ENCODE measurements around the gene SGK1. TPM values are rescaled to one million over a fixed set of nuclear protein-coding genes. Genes with fewer than 3 reads are reported as not detected.

The SGK1 gene
- polyA plus RNA-seq, 1 donor (not counting 4 experiments of a cell fraction or from before 2014, with no cell fraction given), result 156 TPM

- no peak overlapping the region for H2AFZ ChIP-seq (ENCODE audit: control insufficient read depth, low read length)
- no peak overlapping the region for H3K4me3 ChIP-seq (ENCODE audit: control insufficient read depth in 2 of 3, extremely low read depth in 1 of 3, insufficient read depth in 2 of 3, low read depth in 1 of 3, low read length in 3 of 3)
- H3K27me3 ChIP-seq (ENCODE audit: control insufficient read depth, extremely low read depth, insufficient read depth, low read length), result no peaks in the 10 kb centered on the region
- no peak for FAIRE-seq
- H3K36me3 ChIP-seq (ENCODE audit: control insufficient read depth in 2 of 2, extremely low read depth in 1 of 2, insufficient read depth in 2 of 2, low read length in 2 of 2), result no peaks in the 10 kb centered on the region
- no peak overlapping the region for H3K27ac ChIP-seq (ENCODE audit: control insufficient read depth, insufficient read depth, low read length)
- H3K9me1 ChIP-seq (ENCODE audit: control insufficient read depth, extremely low read depth, insufficient read depth, low read length), result no peaks in the 10 kb centered on the region
- no peak overlapping the region for H3K9ac ChIP-seq (ENCODE audit: control insufficient read depth, extremely low read depth, insufficient read depth, low read length)
- dilution Hi-C loops (cut with MboI; ENCODE audit: extremely low pct_ligation_motif_present, low sequenced_read_pairs), result no loop called here
- TF ChIP-seq EZH2 (IDR thresholded peaks at IDR 0.05; ENCODE audit: low read length) (no peak), CTCF (optimal IDR thresholded peaks at IDR 0.05 in 1 of 3, IDR thresholded peaks at IDR 0.05 in 1 of 3, conservative IDR thresholded peaks at IDR 0.05 in 1 of 3; ENCODE audit: extremely low read depth in 1 of 3, insufficient read depth in 2 of 3, low read length in 3 of 3) (no peak)
- H3K4me2 ChIP-seq (ENCODE audit: control insufficient read depth, extremely low read depth, insufficient read depth, low read depth, low read length), result no peak overlapping the region
- H3K4me1 ChIP-seq (ENCODE audit: control insufficient read depth, extremely low read depth, insufficient read depth, low read length), result peaks cover 16% of the 10 kb centered on the region
- H4K20me1 ChIP-seq (ENCODE audit: control insufficient read depth, extremely low read depth, insufficient read depth, low read length), result no peaks in the 10 kb centered on the region
- DNase-seq (ENCODE audit: low read depth, low spot score), result no peak
- no peaks in the 10 kb centered on the region for H3K79me2 ChIP-seq (ENCODE audit: control insufficient read depth, insufficient read depth, low read length)
- no peaks in the 10 kb centered on the region for H3K9me3 ChIP-seq (ENCODE audit: control insufficient read depth, low read depth, low read length)
Observed at GRCh38 chr6:134346932-134347545, 29.1 kb upstream of the SGK1 start.

DNA sequence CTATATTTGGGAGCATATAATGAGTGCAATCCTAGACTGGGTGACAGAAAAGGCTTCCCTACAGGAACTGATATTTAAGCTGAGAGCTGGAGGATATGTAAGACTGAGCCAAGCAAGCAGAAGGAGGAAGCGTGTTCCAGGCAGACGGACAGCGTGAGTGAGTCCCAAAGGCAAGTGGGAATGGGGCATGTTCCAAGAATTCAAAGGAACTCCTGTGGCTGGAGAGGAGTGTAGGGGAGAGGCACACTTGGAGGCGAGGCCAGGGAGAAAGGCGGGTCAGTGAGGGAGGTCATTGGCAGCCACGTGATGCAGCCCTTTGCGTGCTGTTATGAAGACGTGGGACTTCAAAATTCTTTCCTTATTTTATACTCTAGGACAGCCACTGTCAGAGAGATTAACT lies 27.9 kb upstream of the SGK1 start:
- Histone ChIP-seq H3K4me2 (ENCODE audit: control insufficient read depth, extremely low read depth, insufficient read depth, low read depth, low read length) (no peak overlapping the region), H3K4me1 (ENCODE audit: control insufficient read depth, extremely low read depth, insufficient read depth, low read length) (peaks cover 16% of the 10 kb centered on the region), H3K9ac (ENCODE audit: control insufficient read depth, extremely low read depth, insufficient read depth, low read length) (no peak overlapping the region), H3K9me3 (ENCODE audit: control insufficient read depth, low read depth, low read length) (no peaks in the 10 kb centered on the region), H3K9me1 (ENCODE audit: control insufficient read depth, extremely low read depth, insufficient read depth, low read length) (no peaks in the 10 kb centered on the region), H3K36me3 (ENCODE audit: control insufficient read depth in 2 of 2, extremely low read depth in 1 of 2, insufficient read depth in 2 of 2, low read length in 2 of 2) (no peaks in the 10 kb centered on the region), H3K4me3 (ENCODE audit: control insufficient read depth in 2 of 3, extremely low read depth in 1 of 3, insufficient read depth in 2 of 3, low read depth in 1 of 3, low read length in 3 of 3) (no peak overlapping the region), H2AFZ (ENCODE audit: control insufficient read depth, low read length) (peak overlapping the region; percentile 55), H3K27ac (ENCODE audit: control insufficient read depth, insufficient read depth, low read length) (no peak overlapping the region), H3K79me2 (ENCODE audit: control insufficient read depth, insufficient read depth, low read length) (no peaks in the 10 kb centered on the region), H3K27me3 (ENCODE audit: control insufficient read depth, extremely low read depth, insufficient read depth, low read length) (no peaks in the 10 kb centered on the region), H4K20me1 (ENCODE audit: control insufficient read depth, extremely low read depth, insufficient read depth, low read length) (no peaks in the 10 kb centered on the region)
- DNase-seq (ENCODE audit: low read depth, low spot score) (no peak), FAIRE-seq (no peak)
- dilution Hi-C loops (cut with MboI; ENCODE audit: extremely low pct_ligation_motif_present, low sequenced_read_pairs), result no loop called here
- TF ChIP-seq CTCF (optimal IDR thresholded peaks at IDR 0.05 in 1 of 3, IDR thresholded peaks at IDR 0.05 in 1 of 3, conservative IDR thresholded peaks at IDR 0.05 in 1 of 3; ENCODE audit: extremely low read depth in 1 of 3, insufficient read depth in 2 of 3, low read length in 3 of 3), result no peak
- no peak for TF ChIP-seq EZH2 (IDR thresholded peaks at IDR 0.05; ENCODE audit: low read length)

All from keratinocyte (primary cell).